VCaP (cell line): Measurements from ENCODE around the gene PHACTR3.

Experiments
- H3K27ac ChIP-seq: fragments of 450-650 bp; 2 replicates; pipeline ENCODE4 v1.5.1; 2017
- CTCF ChIP-seq: fragments of 450-650 bp; conservative IDR thresholded peaks from 2 replicates; pipeline ENCODE4 v1.5.1; 2017; ENCODE audit warnings: mild to moderate bottlenecking, moderate library complexity

Gene PHACTR3

GRCh38 chr20:59671661-59672471 lies 67.5 kb downstream of the PHACTR3 start:
- H3K27ac ChIP-seq: no peak overlapping the region
- TF ChIP-seq CTCF: no peak

- TF ChIP-seq CTCF: no peak
- no peak overlapping the region for H3K27ac ChIP-seq
These were observed 68.2 kb downstream of the PHACTR3 start for GRCh38 chr20:59672576-59672975.

GRCh38 chr20:59673288-59673997 lies 69.1 kb downstream of the PHACTR3 start:
- no peak for TF ChIP-seq CTCF
- H3K27ac ChIP-seq: no peak overlapping the region

- no peak overlapping the region for H3K27ac ChIP-seq
- TF ChIP-seq CTCF: no peak
These were observed 69.7 kb downstream of the PHACTR3 start for GRCh38 chr20:59673998-59674445.

- no peak for TF ChIP-seq CTCF
- H3K27ac ChIP-seq: no peak overlapping the region
These were observed 71.9 kb downstream of the PHACTR3 start for GRCh38 chr20:59676126-59676850.

GRCh38 chr20:59676851-59677182 lies 72.5 kb downstream of the PHACTR3 start:
- H3K27ac ChIP-seq: no peak overlapping the region
- TF ChIP-seq CTCF: no peak

- TF ChIP-seq CTCF: no peak
- no peak overlapping the region for H3K27ac ChIP-seq
These were observed 73.2 kb downstream of the PHACTR3 start for GRCh38 chr20:59677586-59677985.
